Measurements from ENCODE around the gene SLC2A8. TPM values are rescaled to one million over a fixed set of nuclear protein-coding genes. Genes with fewer than 3 reads are reported as not detected.

The SLC2A8 gene
- total RNA-seq, 1 experiment from 2014 or later, result 55.7 TPM

- no peaks in the 10 kb centered on the region; the same call in 1 of the 2 replicates for H3K36me3 ChIP-seq (ENCODE audit: control insufficient read depth, insufficient read depth, low read length)
- peak overlapping the region; percentile 86 for H3K27ac ChIP-seq (ENCODE audit: low read length)
- intact Hi-C loops (cut with micrococcal nuclease; ENCODE audit: unreplicated experiment) (no loop called here), in situ Hi-C loops (cut with HindIII; ENCODE audit: low pct_unique_long_range_greater_than_20kb, low sequenced_read_pairs) (no loop called here)
- no TSS peak for BruUV-seq (replicated peaks)
- ChIA-PET POLR2A (no interaction called here), CTCF (no interaction called here)
- H3K9me3 ChIP-seq (ENCODE audit: control insufficient read depth, insufficient read depth, low read depth, low read length), result no peaks in the 10 kb centered on the region
- H3K4me3 ChIP-seq (ENCODE audit: low read depth in 2 of 2, low read length in 2 of 2), result peak overlapping the region; percentile 64 to 76
- ATAC-seq, result no peak
- no peak for DNase-seq (ENCODE audit: low read depth, low spot score)
- TF ChIP-seq CTCF (IDR thresholded peaks at IDR 0.05) (no peak), TCF7L2 (IDR thresholded peaks at IDR 0.05; ENCODE audit: low read depth, low read length) (no peak), REST (IDR thresholded peaks at IDR 0.05; ENCODE audit: insufficient read depth in 1 of 2, low read depth in 2 of 2, low read length in 1 of 2) (no peak), SIN3A (IDR thresholded peaks at IDR 0.05; ENCODE audit: borderline replicate concordance, insufficient read depth, low read depth, low read length) (no peak), POLR2AphosphoS5 (IDR thresholded peaks at IDR 0.05; ENCODE audit: low read depth, low read length) (no peak)
- H3K27me3 ChIP-seq (ENCODE audit: control insufficient read depth, insufficient read depth, low read length), result no peaks in the 10 kb centered on the region
- H3K4me1 ChIP-seq (ENCODE audit: control insufficient read depth, insufficient read depth, low read length), result peaks cover 17% of the 10 kb centered on the region
Observed at GRCh38 chr9:127395497-127396252, 1.3 kb upstream of the SLC2A8 start.

GRCh38 chr9:127396253-127396807 is 639 bp upstream of the SLC2A8 start:
- in situ Hi-C loops (cut with HindIII; ENCODE audit: low pct_unique_long_range_greater_than_20kb, low sequenced_read_pairs) (no loop called here), intact Hi-C loops (cut with micrococcal nuclease; ENCODE audit: unreplicated experiment) (no loop called here)
- ATAC-seq, result peak; percentile 47; the same call in 1 of the 2 replicates

More at GRCh38 chr9:127396253-127396807, 639 bp upstream of the SLC2A8 start:
- POLR2A ChIA-PET, result interaction anchor here (0.6 kb wide), 1 partner anchor 35 kb away, joined by 6 read pairs; no protein-coding TSS in a partner anchor
- Histone ChIP-seq H3K27me3 (ENCODE audit: control insufficient read depth, insufficient read depth, low read length) (no peaks in the 10 kb centered on the region), H3K9me3 (ENCODE audit: control insufficient read depth, insufficient read depth, low read depth, low read length) (no peaks in the 10 kb centered on the region), H3K4me3 (ENCODE audit: low read depth in 2 of 2, low read length in 2 of 2) (peak overlapping the region; percentile 64 to 76), H3K27ac (ENCODE audit: low read length) (peak overlapping the region; percentile 86), H3K4me1 (ENCODE audit: control insufficient read depth, insufficient read depth, low read length) (peaks cover 16% of the 10 kb centered on the region), H3K36me3 (ENCODE audit: control insufficient read depth, insufficient read depth, low read length) (no peaks in the 10 kb centered on the region; the same call in 1 of the 2 replicates)
- no peak for DNase-seq (ENCODE audit: low read depth, low spot score)
- BruUV-seq (replicated peaks), result no TSS peak
- CTCF ChIA-PET, result interaction anchor here (0.9 to 1.0 kb wide), 2 partner anchors 169 to 431 kb away, joined by 3 to 4 read pairs; no protein-coding TSS in a partner anchor
- TF ChIP-seq CTCF (IDR thresholded peaks at IDR 0.05), result no peak
- TF ChIP-seq SIN3A (IDR thresholded peaks at IDR 0.05; ENCODE audit: borderline replicate concordance, insufficient read depth, low read depth, low read length), result 0 out of 2 replicates have a peak, but pooled peaks have one; percentile 63
- no peak for TF ChIP-seq POLR2AphosphoS5 (IDR thresholded peaks at IDR 0.05; ENCODE audit: low read depth, low read length)
- no peak for TF ChIP-seq REST (IDR thresholded peaks at IDR 0.05; ENCODE audit: insufficient read depth in 1 of 2, low read depth in 2 of 2, low read length in 1 of 2)
- no peak for TF ChIP-seq TCF7L2 (IDR thresholded peaks at IDR 0.05; ENCODE audit: low read depth, low read length)

Measured in Panc1 (cell line).